ENCODE results near the gene DDT. TPM values are rescaled to one million over a fixed set of nuclear protein-coding genes. Genes with fewer than 3 reads are reported as not detected.
"Not testable (repeated sequence)": the region's sequence is repeated elsewhere in the genome, so short reads cannot be mapped to it uniquely, and the experiment has no call there.

Gene DDT
- total RNA-seq, 1 donor from 2014 or later, result 115 TPM

- intact Hi-C loops (cut with micrococcal nuclease), result loop anchor here (5.0 kb wide), 3 partner anchors 177 to 547 kb away; no protein-coding TSS in a partner anchor
- not testable (repeated sequence) for H3K4me3 Mint-ChIP-seq; H3K27ac Mint-ChIP-seq; H3K36me3 Mint-ChIP-seq (ENCODE audit: low read depth); H3K27me3 Mint-ChIP-seq (ENCODE audit: insufficient read depth); DNase-seq (ENCODE audit: low spot score); H3K9me3 Mint-ChIP-seq; H3K4me1 Mint-ChIP-seq (ENCODE audit: low read depth)
Measured at GRCh38 chr22:23980567-23980966, 6.3 kb upstream of the DDT start.

DNA sequence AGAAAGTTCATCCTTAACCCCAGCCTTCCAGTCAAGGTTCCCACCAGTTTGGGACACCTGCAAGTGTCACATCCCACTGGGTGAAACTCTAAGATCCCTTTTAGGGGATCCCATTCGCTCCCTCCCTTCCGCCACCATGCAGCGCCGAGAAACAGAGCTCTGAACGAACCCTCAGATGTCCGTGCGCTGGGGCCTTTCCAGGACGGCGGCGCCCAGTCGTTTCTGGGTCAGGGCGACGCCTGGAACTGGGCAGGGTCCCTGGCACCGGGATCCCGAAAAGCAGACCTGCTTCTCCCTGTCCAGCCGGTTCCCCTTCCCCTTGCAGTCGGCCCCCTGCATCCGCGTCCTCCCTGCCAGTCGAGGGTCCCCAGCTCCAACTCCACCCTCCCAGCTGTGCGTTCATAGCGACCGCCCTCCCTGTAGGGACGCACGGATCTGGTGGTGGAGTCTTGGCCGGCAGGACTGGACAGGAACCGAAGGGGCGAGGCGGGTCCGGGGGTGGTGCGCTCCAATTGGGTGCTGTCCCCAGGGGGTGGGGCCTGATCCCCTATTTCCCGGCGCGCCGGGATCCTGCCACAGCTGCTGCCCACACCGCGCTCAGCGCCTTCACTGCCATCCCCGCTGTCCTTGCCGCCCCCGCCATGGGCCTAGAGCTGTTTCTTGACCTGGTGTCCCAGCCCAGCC is 5.5 kb upstream of the DDT start, which contains the start of gene GSTT2:
Gene GSTT2 (plus strand): TSS at position 578 of the 684 bp plus-strand sequence.
- H3K36me3 Mint-ChIP-seq (ENCODE audit: low read depth); DNase-seq (ENCODE audit: low spot score); H3K4me1 Mint-ChIP-seq (ENCODE audit: low read depth); H3K9me3 Mint-ChIP-seq; H3K27ac Mint-ChIP-seq; H3K27me3 Mint-ChIP-seq (ENCODE audit: insufficient read depth); H3K4me3 Mint-ChIP-seq: not testable (repeated sequence)
- intact Hi-C loops (cut with micrococcal nuclease), result loop anchor here (5.0 kb wide), 3 partner anchors 178 to 548 kb away; no protein-coding TSS in a partner anchor

- H3K4me3 Mint-ChIP-seq; H3K4me1 Mint-ChIP-seq (ENCODE audit: low read depth); H3K36me3 Mint-ChIP-seq (ENCODE audit: low read depth); H3K9me3 Mint-ChIP-seq; H3K27me3 Mint-ChIP-seq (ENCODE audit: insufficient read depth); DNase-seq (ENCODE audit: low spot score); intact Hi-C loops (cut with micrococcal nuclease); H3K27ac Mint-ChIP-seq: not testable (repeated sequence)
Measured at GRCh38 chr22:23977304-23977703, 3.1 kb upstream of the DDT start.

DNA sequence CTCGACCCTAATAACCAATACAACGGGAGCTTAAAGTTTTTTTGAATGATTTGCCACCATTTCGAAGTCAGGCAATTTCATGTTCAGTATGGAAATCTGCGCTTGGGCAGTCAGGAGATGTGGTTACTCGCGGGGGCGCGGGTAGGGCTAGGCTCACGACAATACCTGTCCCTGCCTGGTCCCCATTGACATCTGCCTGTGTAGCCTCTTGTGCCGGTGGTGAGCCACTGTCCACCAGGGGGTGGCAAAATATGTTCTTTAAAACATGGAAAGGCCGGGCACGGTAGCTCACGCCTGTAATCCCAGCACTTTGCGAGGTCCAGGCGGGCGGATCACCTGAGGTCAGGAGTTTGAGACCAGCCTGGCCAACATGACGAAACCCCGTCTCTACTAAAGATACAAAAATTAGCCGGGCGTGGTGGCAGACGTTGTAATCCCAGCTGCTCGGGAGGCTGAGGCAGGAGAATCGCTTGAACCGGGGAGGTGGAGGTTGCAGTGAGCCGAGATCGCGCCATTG is 653 bp upstream of the DDT start:
- H3K9me3 Mint-ChIP-seq; H3K27ac Mint-ChIP-seq; H3K27me3 Mint-ChIP-seq (ENCODE audit: insufficient read depth); intact Hi-C loops (cut with micrococcal nuclease); DNase-seq (ENCODE audit: low spot score); H3K4me3 Mint-ChIP-seq: not testable (repeated sequence)
- peaks cover 14% of the 10 kb centered on the region for H3K4me1 Mint-ChIP-seq (ENCODE audit: low read depth)
- H3K36me3 Mint-ChIP-seq (ENCODE audit: low read depth), result peaks cover 12% of the 10 kb centered on the region

DNA sequence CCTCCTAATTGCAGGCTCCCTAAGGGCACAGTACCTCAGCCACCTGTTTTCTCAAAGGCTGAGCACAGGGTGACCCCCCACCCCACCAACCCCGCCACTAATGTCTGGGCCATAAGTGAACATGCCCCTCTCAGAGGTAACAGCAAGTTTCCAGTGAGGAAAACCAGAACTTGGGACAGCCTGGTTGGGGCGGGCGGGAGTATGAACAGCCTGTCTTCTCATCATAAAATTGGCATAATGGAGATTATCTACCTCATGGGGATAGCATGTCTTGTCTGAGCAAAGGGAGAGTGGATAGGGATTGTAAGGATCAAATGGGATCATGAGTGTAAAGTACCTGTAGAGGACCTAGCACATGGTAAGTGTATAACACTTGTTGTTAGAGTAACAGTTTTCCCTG is 2.3 kb downstream of the DDT start:
- Mint-ChIP-seq H3K36me3 (ENCODE audit: low read depth) (peaks cover 16% of the 10 kb centered on the region), H3K4me3 (peak overlapping the region; percentile 51), H3K4me1 (ENCODE audit: low read depth) (peaks cover 25% of the 10 kb centered on the region)
- intact Hi-C loops (cut with micrococcal nuclease); H3K27me3 Mint-ChIP-seq (ENCODE audit: insufficient read depth); H3K27ac Mint-ChIP-seq; H3K9me3 Mint-ChIP-seq; DNase-seq (ENCODE audit: low spot score): not testable (repeated sequence)

DNA sequence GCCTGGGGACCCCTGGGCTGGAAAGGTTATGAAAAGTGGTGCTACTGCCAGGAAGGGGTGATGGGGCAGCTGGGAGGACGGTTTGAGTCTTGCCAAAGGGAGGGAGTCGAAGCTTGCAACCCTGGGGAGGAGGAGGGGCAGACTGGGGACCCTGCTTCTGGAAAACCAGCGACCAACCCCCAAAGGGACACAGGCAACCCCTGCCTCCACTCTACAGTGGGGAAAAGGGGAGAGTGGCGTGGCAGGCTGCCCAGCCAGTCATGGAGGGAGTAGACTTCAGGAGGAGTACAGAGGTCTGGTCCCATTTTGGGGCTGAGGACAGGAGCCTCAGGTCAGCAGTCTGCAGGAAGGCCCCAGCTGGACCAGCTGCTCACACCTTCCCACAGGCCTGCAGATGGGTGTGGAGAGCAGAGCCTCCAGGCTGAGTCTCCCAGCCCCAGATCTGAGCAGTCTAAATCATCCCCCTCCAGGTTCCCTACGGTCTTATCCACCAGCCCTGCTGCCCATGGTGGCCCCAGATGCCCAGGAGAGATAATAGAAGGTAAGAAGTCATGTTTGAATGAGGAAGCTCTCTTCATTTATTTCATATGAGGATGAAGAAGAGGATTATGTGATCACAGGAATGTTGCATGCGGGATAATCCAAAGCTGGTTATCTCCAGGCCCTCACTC is 3.3 kb downstream of the DDT start:
- intact Hi-C loops (cut with micrococcal nuclease), result no loop called here
- Mint-ChIP-seq H3K4me3 (peak overlapping the region; percentile 2), H3K9me3 (no peaks in the 10 kb centered on the region), H3K27me3 (ENCODE audit: insufficient read depth) (no peaks in the 10 kb centered on the region), H3K4me1 (ENCODE audit: low read depth) (peaks cover 25% of the 10 kb centered on the region), H3K27ac (no peak overlapping the region), H3K36me3 (ENCODE audit: low read depth) (peaks cover 16% of the 10 kb centered on the region)
- DNase-seq (ENCODE audit: low spot score), result no peak

GRCh38 chr22:23970201-23970641 is 4.0 kb downstream of the DDT start:
- H3K27ac Mint-ChIP-seq, result peak overlapping the region; percentile 21
- intact Hi-C loops (cut with micrococcal nuclease), result no loop called here
- peak overlapping the region; percentile 2 for H3K4me3 Mint-ChIP-seq
- no peaks in the 10 kb centered on the region for H3K27me3 Mint-ChIP-seq (ENCODE audit: insufficient read depth)
- H3K9me3 Mint-ChIP-seq, result no peaks in the 10 kb centered on the region
- H3K4me1 Mint-ChIP-seq (ENCODE audit: low read depth), result peaks cover 25% of the 10 kb centered on the region
- no peak for DNase-seq (ENCODE audit: low spot score)
- H3K36me3 Mint-ChIP-seq (ENCODE audit: low read depth), result peaks cover 16% of the 10 kb centered on the region

- DNase-seq (ENCODE audit: low spot score), result no peak
- Mint-ChIP-seq H3K27ac (peak overlapping the region; percentile 66), H3K4me3 (peak overlapping the region; percentile 74)
Measured at GRCh38 chr22:23969071-23969470, 5.2 kb downstream of the DDT start.

DNA sequence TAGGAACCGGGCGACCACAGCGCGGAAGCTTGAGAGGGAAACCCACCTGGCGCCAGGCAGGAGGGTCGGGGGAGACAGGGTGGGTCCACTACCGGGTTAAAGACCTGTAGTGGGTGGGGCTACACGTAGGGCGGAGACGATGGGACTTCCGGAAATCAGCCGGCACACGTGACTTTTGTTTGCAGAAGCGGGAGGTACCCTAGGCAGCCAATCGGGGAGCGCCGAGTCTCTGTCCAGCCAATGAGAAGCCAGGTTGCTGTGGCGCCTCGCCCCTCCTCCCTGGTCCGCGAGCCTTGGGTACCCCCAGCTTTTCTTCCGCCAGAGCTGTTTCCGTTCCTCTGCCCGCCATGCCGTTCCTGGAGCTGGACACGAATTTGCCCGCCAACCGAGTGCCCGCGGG is 7.7 kb downstream of the DDT start, which contains the start of gene DDTL:
Gene DDTL (plus strand): TSS at position 321 of the 400 bp plus-strand sequence. CDS start 27 bp downstream, at position 348.
- H3K9me3 Mint-ChIP-seq; DNase-seq (ENCODE audit: low spot score); H3K27ac Mint-ChIP-seq; intact Hi-C loops (cut with micrococcal nuclease); H3K27me3 Mint-ChIP-seq (ENCODE audit: insufficient read depth); H3K4me3 Mint-ChIP-seq: not testable (repeated sequence)
- peaks cover 16% of the 10 kb centered on the region for H3K36me3 Mint-ChIP-seq (ENCODE audit: low read depth)
- peaks cover 25% of the 10 kb centered on the region for H3K4me1 Mint-ChIP-seq (ENCODE audit: low read depth)

More at GRCh38 chr22:23969071-23969470, 5.2 kb downstream of the DDT start:
- peaks cover 16% of the 10 kb centered on the region for H3K36me3 Mint-ChIP-seq (ENCODE audit: low read depth)
- H3K4me1 Mint-ChIP-seq (ENCODE audit: low read depth), result peaks cover 25% of the 10 kb centered on the region
- no peaks in the 10 kb centered on the region for H3K27me3 Mint-ChIP-seq (ENCODE audit: insufficient read depth)
- H3K9me3 Mint-ChIP-seq, result no peaks in the 10 kb centered on the region
- intact Hi-C loops (cut with micrococcal nuclease), result no loop called here

DNA sequence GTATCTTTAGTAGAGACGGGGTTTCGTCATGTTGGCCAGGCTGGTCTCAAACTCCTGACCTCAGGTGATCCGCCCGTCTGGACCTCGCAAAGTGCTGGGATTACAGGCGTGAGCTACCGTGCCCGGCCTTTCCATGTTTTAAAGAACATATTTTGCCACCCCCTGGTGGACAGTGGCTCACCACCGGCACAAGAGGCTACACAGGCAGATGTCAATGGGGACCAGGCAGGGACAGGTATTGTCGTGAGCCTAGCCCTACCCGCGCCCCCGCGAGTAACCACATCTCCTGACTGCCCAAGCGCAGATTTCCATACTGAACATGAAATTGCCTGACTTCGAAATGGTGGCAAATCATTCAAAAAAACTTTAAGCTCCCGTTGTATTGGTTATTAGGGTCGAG is 8.1 kb downstream of the DDT start:
- Mint-ChIP-seq H3K36me3 (ENCODE audit: low read depth) (peaks cover 13% of the 10 kb centered on the region), H3K4me1 (ENCODE audit: low read depth) (peaks cover 21% of the 10 kb centered on the region)
- H3K27ac Mint-ChIP-seq; H3K27me3 Mint-ChIP-seq (ENCODE audit: insufficient read depth); DNase-seq (ENCODE audit: low spot score); intact Hi-C loops (cut with micrococcal nuclease); H3K9me3 Mint-ChIP-seq; H3K4me3 Mint-ChIP-seq: not testable (repeated sequence)

- H3K4me1 Mint-ChIP-seq (ENCODE audit: low read depth); H3K36me3 Mint-ChIP-seq (ENCODE audit: low read depth); DNase-seq (ENCODE audit: low spot score); H3K9me3 Mint-ChIP-seq; H3K4me3 Mint-ChIP-seq; H3K27ac Mint-ChIP-seq; intact Hi-C loops (cut with micrococcal nuclease); H3K27me3 Mint-ChIP-seq (ENCODE audit: insufficient read depth): not testable (repeated sequence)
Measured at GRCh38 chr22:23961084-23961771, 13.0 kb downstream of the DDT start, which contains the start of gene GSTT2B. GSTT2B (minus strand) TSS chr22:23961195; CDS start chr22:23961131, 64 bp downstream.

DNA sequence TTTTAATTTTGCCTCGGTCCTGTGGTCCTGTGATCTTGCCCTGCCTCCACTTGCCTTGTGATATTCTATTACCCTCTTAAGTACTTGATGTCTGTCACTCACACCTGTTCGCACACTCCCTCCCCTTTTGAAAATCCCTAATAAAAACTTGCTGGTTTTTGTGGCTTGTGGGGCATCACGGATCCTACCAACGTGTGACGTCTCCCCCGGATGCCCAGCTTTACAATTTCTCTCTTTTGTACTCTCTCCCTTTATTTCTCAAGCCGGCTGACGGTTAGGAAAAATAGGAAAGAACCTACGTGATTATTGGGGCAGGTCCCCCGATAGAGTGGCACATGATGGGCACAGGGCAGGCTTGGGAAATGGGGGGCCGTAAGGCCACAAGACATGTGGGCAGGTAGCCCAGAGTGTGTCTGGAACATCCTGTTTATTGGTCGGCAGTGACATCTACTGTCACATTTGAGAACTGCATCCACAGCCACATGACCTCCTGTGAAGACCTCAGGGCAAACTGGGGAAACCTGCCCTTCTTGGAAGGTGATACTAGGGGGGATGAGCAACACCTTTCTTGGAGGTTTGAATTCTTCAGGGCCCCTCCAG is 17.8 kb downstream of the DDT start:
- H3K4me1 Mint-ChIP-seq (ENCODE audit: low read depth); H3K9me3 Mint-ChIP-seq; H3K36me3 Mint-ChIP-seq (ENCODE audit: low read depth); H3K4me3 Mint-ChIP-seq; H3K27me3 Mint-ChIP-seq (ENCODE audit: insufficient read depth): not testable (repeated sequence)
- peak overlapping the region; percentile 36 for H3K27ac Mint-ChIP-seq
- intact Hi-C loops (cut with micrococcal nuclease), result loop anchor here (5.0 to 10.0 kb wide), 3 partner anchors 94 to 332 kb away; partner anchors contain the start of gene CHCHD10
- DNase-seq (ENCODE audit: low spot score), result peak; percentile 72
